GM19328 (cell line): ENCODE measurements around the gene POLA2.
"Not testable (repeated sequence)": the region's sequence is repeated elsewhere in the genome, so short reads cannot be mapped to it uniquely, and the experiment has no call there.

Experiments
- ATAC-seq: cut with Tn5 transposase; IDR thresholded peaks from one replicate; pipeline ENCODE4 v1.9.1; 2021; ENCODE audit warnings: mild to moderate bottlenecking, moderate library complexity; ENCODE audit not compliant: unreplicated experiment

Gene POLA2

GRCh38 chr11:65329944-65330403 is 68.2 kb downstream of the POLA2 start:
- ATAC-seq = no peak

- no peak for ATAC-seq
Observed at GRCh38 chr11:65330544-65330943, 68.8 kb downstream of the POLA2 start.

GRCh38 chr11:65332591-65332990 is 70.8 kb downstream of the POLA2 start:
- not testable (repeated sequence) for ATAC-seq

- ATAC-seq = no peak
Observed at GRCh38 chr11:65334696-65335295, 73.0 kb downstream of the POLA2 start.

- no peak for ATAC-seq
Observed at GRCh38 chr11:65338676-65339075, 76.9 kb downstream of the POLA2 start.

GRCh38 chr11:65340226-65340625 is 78.5 kb downstream of the POLA2 start:
- ATAC-seq = no peak

GRCh38 chr11:65341856-65342255 is 80.1 kb downstream of the POLA2 start:
- ATAC-seq = no peak
